ENCODE measurements around the gene ZFAND3. TPM values are rescaled to one million over a fixed set of nuclear protein-coding genes. Genes with fewer than 3 reads are reported as not detected.
A peak's percentile ranks its signal among the peaks of the same experiment; 100 is the strongest.

ZFAND3 gene
- total RNA-seq, 1 donor from 2014 or later = 131 TPM

DNA sequence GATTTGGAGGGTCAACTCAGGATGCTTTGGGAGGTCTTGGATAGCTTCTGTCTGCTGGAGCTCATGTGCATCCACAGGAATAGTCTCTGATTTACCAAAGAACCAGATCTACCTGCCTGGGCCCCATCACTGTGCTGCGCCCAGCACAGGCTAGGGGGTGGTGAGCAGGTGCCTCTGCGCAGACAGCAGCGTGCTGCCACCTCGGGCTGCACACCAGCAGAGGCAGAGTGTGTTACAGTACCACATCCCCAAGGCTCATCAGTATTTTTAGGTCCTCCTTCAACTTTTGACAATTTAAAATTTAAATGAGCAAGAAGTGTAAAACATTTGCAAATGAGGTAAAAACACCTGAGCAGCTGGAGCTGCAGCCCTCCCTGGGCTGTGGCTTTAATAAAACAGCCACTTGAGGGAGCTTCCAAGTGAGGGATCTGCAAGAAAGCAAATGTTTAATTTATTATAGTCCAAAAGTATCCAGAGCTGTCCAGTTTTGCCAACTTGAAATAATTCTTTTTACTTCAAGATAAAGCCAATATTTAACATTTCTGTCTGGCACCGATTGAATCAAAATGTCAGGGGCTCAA is 324.9 kb downstream of the ZFAND3 start:
- Histone ChIP-seq H3K9ac (ENCODE audit: low read length) (no peak overlapping the region), H3K4me1 (ENCODE audit: insufficient read depth, low read length) (peaks cover 6% of the 10 kb centered on the region), H3K27ac (ENCODE audit: low read depth, low read length) (no peak overlapping the region), H3K4me2 (ENCODE audit: low read length) (no peak overlapping the region), H3K9me3 (ENCODE audit: insufficient read depth, low read depth, low read length) (no peaks in the 10 kb centered on the region), H2AFZ (ENCODE audit: low read depth, low read length) (no peak overlapping the region), H3K4me3 (ENCODE audit: insufficient read depth, low read depth, low read length) (no peak overlapping the region), H3K36me3 (ENCODE audit: insufficient read depth, low read length) (no peaks in the 10 kb centered on the region), H3K79me2 (ENCODE audit: insufficient read depth, low read length) (peaks cover 34% of the 10 kb centered on the region), H4K20me1 (ENCODE audit: insufficient read depth, low read length) (peaks cover 98% of the 10 kb centered on the region), H3K27me3 (ENCODE audit: insufficient read depth, low read length) (no peaks in the 10 kb centered on the region)
- Mint-ChIP-seq H3K36me3 (ENCODE audit: low read depth, unreplicated experiment) (peaks cover 22% of the 10 kb centered on the region), H3K27ac (ENCODE audit: unreplicated experiment) (no peak overlapping the region), H3K27me3 (ENCODE audit: low read depth, unreplicated experiment) (no peaks in the 10 kb centered on the region), H3K9me3 (ENCODE audit: unreplicated experiment) (no peaks in the 10 kb centered on the region), H3K4me3 (ENCODE audit: unreplicated experiment) (no peak overlapping the region), H3K4me1 (ENCODE audit: low read depth, unreplicated experiment) (peaks cover 27% of the 10 kb centered on the region)
- TF ChIP-seq, protein P1, sequence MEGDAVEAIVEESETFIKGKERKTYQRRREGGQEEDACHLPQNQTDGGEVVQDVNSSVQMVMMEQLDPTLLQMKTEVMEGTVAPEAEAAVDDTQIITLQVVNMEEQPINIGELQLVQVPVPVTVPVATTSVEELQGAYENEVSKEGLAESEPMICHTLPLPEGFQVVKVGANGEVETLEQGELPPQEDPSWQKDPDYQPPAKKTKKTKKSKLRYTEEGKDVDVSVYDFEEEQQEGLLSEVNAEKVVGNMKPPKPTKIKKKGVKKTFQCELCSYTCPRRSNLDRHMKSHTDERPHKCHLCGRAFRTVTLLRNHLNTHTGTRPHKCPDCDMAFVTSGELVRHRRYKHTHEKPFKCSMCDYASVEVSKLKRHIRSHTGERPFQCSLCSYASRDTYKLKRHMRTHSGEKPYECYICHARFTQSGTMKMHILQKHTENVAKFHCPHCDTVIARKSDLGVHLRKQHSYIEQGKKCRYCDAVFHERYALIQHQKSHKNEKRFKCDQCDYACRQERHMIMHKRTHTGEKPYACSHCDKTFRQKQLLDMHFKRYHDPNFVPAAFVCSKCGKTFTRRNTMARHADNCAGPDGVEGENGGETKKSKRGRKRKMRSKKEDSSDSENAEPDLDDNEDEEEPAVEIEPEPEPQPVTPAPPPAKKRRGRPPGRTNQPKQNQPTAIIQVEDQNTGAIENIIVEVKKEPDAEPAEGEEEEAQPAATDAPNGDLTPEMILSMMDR (IDR thresholded peaks at IDR 0.05; ENCODE audit: insufficient read depth, low read depth, low read length) = no peak
- no peak for TF ChIP-seq EZH2 (IDR thresholded peaks at IDR 0.05; ENCODE audit: insufficient read depth, low read length)
- DNase-seq (ENCODE audit: low read depth) = no peak
- no peak for FAIRE-seq

DNA sequence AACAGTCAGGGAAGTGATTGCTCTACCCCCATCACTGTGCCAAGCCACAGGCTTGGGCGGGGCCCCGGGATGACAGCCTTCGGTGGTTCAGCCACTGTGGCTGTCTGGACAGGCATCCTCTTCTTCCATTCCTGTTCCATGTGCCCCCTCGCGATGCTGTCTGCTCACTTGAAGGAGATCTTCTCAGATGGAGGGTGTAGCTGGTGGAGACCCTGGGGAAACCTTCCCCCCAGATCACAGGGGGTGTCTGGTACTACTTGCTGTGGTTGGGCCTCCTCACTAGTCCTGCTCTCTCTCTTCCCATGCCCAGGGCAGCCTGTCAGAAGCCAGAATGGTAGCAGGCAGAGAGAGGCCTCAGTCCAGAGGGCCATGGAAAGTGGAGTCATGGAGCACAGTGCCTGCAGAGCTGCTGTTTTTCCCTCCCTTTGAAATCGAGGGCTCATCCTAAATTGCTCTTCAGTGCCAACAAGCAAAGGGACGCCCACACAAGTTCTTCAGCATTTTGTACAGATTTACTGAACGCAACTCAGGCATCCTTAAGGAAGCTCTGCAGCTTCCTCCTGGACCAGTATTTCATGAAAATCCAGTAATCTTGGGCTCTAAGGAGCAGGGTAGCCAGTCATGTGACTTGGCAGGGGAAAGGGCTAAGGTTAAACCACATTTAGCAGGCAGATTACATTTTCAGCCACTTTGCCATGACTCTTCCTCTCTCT is 326.6 kb downstream of the ZFAND3 start:
- Mint-ChIP-seq H3K4me3 (ENCODE audit: unreplicated experiment) (no peak overlapping the region), H3K27ac (ENCODE audit: unreplicated experiment) (peak overlapping the region; percentile 18), H3K9me3 (ENCODE audit: unreplicated experiment) (no peaks in the 10 kb centered on the region), H3K36me3 (ENCODE audit: low read depth, unreplicated experiment) (peaks cover 28% of the 10 kb centered on the region), H3K4me1 (ENCODE audit: low read depth, unreplicated experiment) (peaks cover 32% of the 10 kb centered on the region), H3K27me3 (ENCODE audit: low read depth, unreplicated experiment) (no peaks in the 10 kb centered on the region)
- DNase-seq (ENCODE audit: low read depth) (no peak), FAIRE-seq (no peak)
- peaks cover 35% of the 10 kb centered on the region for H3K79me2 ChIP-seq (ENCODE audit: insufficient read depth, low read length)
- TF ChIP-seq, protein P1 (IDR thresholded peaks at IDR 0.05; ENCODE audit: insufficient read depth, low read depth, low read length) = no peak
- TF ChIP-seq EZH2 (IDR thresholded peaks at IDR 0.05; ENCODE audit: insufficient read depth, low read length) = no peak
- peaks cover 6% of the 10 kb centered on the region for H3K4me1 ChIP-seq (ENCODE audit: insufficient read depth, low read length)
- H3K4me2 ChIP-seq (ENCODE audit: low read length) = no peak overlapping the region
- H3K9me3 ChIP-seq (ENCODE audit: insufficient read depth, low read depth, low read length) = no peaks in the 10 kb centered on the region
- H3K27me3 ChIP-seq (ENCODE audit: insufficient read depth, low read length) = no peaks in the 10 kb centered on the region
- H3K4me3 ChIP-seq (ENCODE audit: insufficient read depth, low read depth, low read length) = no peak overlapping the region
- peaks cover 98% of the 10 kb centered on the region for H4K20me1 ChIP-seq (ENCODE audit: insufficient read depth, low read length)
- no peaks in the 10 kb centered on the region for H3K36me3 ChIP-seq (ENCODE audit: insufficient read depth, low read length)
- H2AFZ ChIP-seq (ENCODE audit: low read depth, low read length) = no peak overlapping the region
- H3K27ac ChIP-seq (ENCODE audit: low read depth, low read length) = no peak overlapping the region
- H3K9ac ChIP-seq (ENCODE audit: low read length) = no peak overlapping the region

DNA sequence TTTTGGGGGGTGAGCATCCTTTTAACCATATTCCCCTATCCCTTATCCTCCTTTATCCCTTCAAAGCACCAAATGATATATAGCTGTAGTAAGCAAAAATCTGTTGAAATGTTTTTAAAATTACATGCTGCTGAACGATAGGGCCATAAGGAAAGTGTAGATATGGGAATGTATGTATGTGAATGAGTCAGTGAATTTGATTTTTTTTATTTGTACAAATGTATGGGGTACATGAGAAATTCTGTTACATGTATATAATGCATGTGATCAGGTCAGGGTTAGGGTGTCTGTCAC is 327.2 kb downstream of the ZFAND3 start:
- Mint-ChIP-seq H3K36me3 (ENCODE audit: low read depth, unreplicated experiment) (peaks cover 28% of the 10 kb centered on the region), H3K9me3 (ENCODE audit: unreplicated experiment) (no peaks in the 10 kb centered on the region), H3K4me3 (ENCODE audit: unreplicated experiment) (no peak overlapping the region), H3K27me3 (ENCODE audit: low read depth, unreplicated experiment) (no peaks in the 10 kb centered on the region), H3K4me1 (ENCODE audit: low read depth, unreplicated experiment) (peaks cover 32% of the 10 kb centered on the region), H3K27ac (ENCODE audit: unreplicated experiment) (no peak overlapping the region)
- DNase-seq (ENCODE audit: low read depth) (no peak), FAIRE-seq (no peak)
- Histone ChIP-seq H3K4me1 (ENCODE audit: insufficient read depth, low read length) (peaks cover 6% of the 10 kb centered on the region), H3K27me3 (ENCODE audit: insufficient read depth, low read length) (no peaks in the 10 kb centered on the region), H4K20me1 (ENCODE audit: insufficient read depth, low read length) (peaks cover 96% of the 10 kb centered on the region), H2AFZ (ENCODE audit: low read depth, low read length) (no peak overlapping the region), H3K9me3 (ENCODE audit: insufficient read depth, low read depth, low read length) (no peaks in the 10 kb centered on the region), H3K36me3 (ENCODE audit: insufficient read depth, low read length) (no peaks in the 10 kb centered on the region), H3K4me3 (ENCODE audit: insufficient read depth, low read depth, low read length) (no peak overlapping the region), H3K27ac (ENCODE audit: low read depth, low read length) (no peak overlapping the region), H3K79me2 (ENCODE audit: insufficient read depth, low read length) (peaks cover 35% of the 10 kb centered on the region), H3K4me2 (ENCODE audit: low read length) (no peak overlapping the region), H3K9ac (ENCODE audit: low read length) (no peak overlapping the region)
- no peak for TF ChIP-seq EZH2 (IDR thresholded peaks at IDR 0.05; ENCODE audit: insufficient read depth, low read length)
- TF ChIP-seq, protein P1 (IDR thresholded peaks at IDR 0.05; ENCODE audit: insufficient read depth, low read depth, low read length) = no peak

Data from astrocyte (in vitro differentiated cells and primary cell).